Thyroid gland (tissue), 4 donors: ENCODE data around the gene NCKAP5. TPM values are rescaled to one million over a fixed set of nuclear protein-coding genes. Genes with fewer than 3 reads are reported as not detected.

Source experiments
- DNase-seq, 2 donors: peaks; one replicate each; pipeline ENCODE4 v3.0.0-alpha.2; 2019
- H3K27ac ChIP-seq, 3 donors: fragments of 200-600 bp; sonication (generic); 1 replicate in 2 of 3; 2 replicates in 1 of 3; pipeline ENCODE4 v1.5.1; 2016 to 2019; ENCODE audit warnings: mild to moderate bottlenecking in 1 of 3, moderate library complexity in 1 of 3
- H3K27me3 ChIP-seq: fragments of 200-600 bp; sonication (generic); one replicate; pipeline ENCODE4 v1.5.1; 2019
- H3K36me3 ChIP-seq, 2 donors: fragments of 200-600 bp; sonication (generic); one replicate each; pipeline ENCODE4 v1.5.1; 2016 to 2019
- H3K4me1 ChIP-seq, 2 donors: fragments of 200-600 bp; sonication (generic); one replicate each; pipeline ENCODE4 v1.5.1; 2017 to 2019
- H3K4me3 ChIP-seq, 3 donors: fragments of 200-600 bp; sonication (generic); replicated peaks in 1 of 3; 1 replicate in 2 of 3; 2 replicates in 1 of 3; pipeline ENCODE4 v1.5.1; 2016; ENCODE audit warnings: mild to moderate bottlenecking in 1 of 3
- H3K9me3 ChIP-seq: fragments of 200-600 bp; sonication (generic); one replicate; pipeline ENCODE4 v1.5.1; 2017
- POLR2A ChIP-seq, 2 donors: fragments of 450-650 bp; IDR thresholded peaks; one replicate each; pipeline ENCODE4 v1.6.1; 2017; ENCODE audit warnings: antibody characterized with exemption in 2 of 2, mild to moderate bottlenecking in 2 of 2, moderate library complexity in 1 of 2
- WGBS, 2 donors: methylation state at CpG; one replicate each; pipeline ENCODE4 v1.1.5; 2017; 5-methylcytosine and 5-hydroxymethylcytosine counted together
- intact Hi-C: fragments of 100-400 bp; cut with DNase I; formaldehyde crosslinking; loops from one replicate; pipeline ENCODE4 v1.15.1; 2023
- total RNA-seq, 4 donors: library from RNA; depleted of rRNA; stranded (reverse); fragments of >200 nt; gene quantifications; one replicate each; pipeline ENCODE4 v1.2.3, GENCODE V29; 2016
- TF ChIP-seq, protein P1 (sequence below), 6 experiments: fragments of 200-600 bp in 3 of 6; fragments of 450-650 bp in 3 of 6; sonication (generic) in 3 of 6; IDR thresholded peaks; one replicate each; pipeline ENCODE4 v1.5.1; 2016 to 2019; ENCODE audit warnings: antibody characterized with exemption in 6 of 6, mild to moderate bottlenecking in 2 of 6, inconsistent platforms in 1 of 6, moderate library complexity in 1 of 6

The NCKAP5 gene
- total RNA-seq, 4 donors from 2014 or later = 0.45 to 1.2 (median 0.76) TPM

DNA sequence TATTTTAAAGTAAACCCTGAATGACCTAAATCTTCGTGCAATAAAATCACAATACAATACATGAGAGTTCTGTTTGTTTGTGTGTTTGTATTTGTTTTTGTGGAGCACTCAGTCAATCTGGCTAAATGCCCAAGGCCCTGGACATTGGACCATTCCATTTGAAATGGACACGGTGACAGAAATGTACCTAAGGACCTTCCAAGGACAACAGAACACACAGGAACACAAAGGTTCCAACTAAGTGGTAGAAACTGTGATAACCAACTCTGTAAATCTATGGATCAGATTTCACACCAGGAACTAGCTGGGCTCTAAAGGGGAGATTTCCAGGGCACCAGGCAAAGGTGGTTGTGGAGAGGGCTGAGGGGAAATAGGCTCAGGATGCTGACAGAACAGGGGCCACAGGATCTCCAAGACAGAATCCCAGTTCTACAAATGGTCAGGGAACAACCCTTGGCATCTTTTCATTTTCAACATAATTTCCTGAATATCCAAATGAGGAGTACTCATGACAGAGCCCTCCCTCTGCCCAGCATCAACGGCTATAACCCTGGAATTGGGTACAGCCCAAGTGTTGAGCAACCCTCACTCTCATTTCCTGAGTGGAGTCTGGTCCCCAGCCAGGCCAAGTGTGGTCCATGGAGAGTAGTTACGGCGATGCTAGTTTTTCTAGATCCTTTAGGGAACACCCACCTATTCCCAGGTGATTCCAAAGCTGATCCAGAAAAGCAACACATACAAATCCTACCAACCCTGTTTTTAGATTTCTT, 78.4 kb downstream of the NCKAP5 start:
- no peak for TF ChIP-seq POLR2A (IDR thresholded peaks at IDR 0.05)
- TF ChIP-seq, protein P1, sequence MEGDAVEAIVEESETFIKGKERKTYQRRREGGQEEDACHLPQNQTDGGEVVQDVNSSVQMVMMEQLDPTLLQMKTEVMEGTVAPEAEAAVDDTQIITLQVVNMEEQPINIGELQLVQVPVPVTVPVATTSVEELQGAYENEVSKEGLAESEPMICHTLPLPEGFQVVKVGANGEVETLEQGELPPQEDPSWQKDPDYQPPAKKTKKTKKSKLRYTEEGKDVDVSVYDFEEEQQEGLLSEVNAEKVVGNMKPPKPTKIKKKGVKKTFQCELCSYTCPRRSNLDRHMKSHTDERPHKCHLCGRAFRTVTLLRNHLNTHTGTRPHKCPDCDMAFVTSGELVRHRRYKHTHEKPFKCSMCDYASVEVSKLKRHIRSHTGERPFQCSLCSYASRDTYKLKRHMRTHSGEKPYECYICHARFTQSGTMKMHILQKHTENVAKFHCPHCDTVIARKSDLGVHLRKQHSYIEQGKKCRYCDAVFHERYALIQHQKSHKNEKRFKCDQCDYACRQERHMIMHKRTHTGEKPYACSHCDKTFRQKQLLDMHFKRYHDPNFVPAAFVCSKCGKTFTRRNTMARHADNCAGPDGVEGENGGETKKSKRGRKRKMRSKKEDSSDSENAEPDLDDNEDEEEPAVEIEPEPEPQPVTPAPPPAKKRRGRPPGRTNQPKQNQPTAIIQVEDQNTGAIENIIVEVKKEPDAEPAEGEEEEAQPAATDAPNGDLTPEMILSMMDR (IDR thresholded peaks at IDR 0.05) = no peak
- Histone ChIP-seq H3K9me3 (no peaks in the 10 kb centered on the region), H3K36me3 (no peaks in the 10 kb centered on the region), H3K4me3 (no peak overlapping the region), H3K27ac (no peak overlapping the region), H3K4me1 (peaks cover 6 to 10% of the 10 kb centered on the region in 2 donors), H3K27me3 (no peaks in the 10 kb centered on the region)
- intact Hi-C loops = no loop called here
- 17 to 26% methylated on average over 5 of the region's 5 CpGs for WGBS, 2 donors
- peak; percentile 28 to 54 for DNase-seq

DNA sequence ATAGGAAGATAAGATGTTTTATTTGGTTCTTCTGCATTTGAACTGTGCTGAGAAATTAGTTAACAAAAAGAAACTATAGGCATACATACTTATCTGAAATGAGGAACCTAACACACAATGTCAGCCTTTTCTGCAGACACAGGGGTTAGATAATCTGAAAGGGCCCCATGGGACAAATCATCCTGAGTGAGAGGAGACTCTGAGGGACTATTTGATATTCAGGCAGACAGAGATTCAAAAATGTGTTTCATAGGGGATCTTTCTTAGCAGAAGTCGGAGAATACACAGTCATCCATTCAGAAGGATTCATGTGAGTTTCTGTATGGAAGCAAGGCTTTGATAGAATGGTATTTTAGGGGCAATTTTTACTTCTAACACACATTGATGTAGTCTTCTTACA, 79.1 kb downstream of the NCKAP5 start:
- no peak overlapping the region for H3K27ac ChIP-seq

DNA sequence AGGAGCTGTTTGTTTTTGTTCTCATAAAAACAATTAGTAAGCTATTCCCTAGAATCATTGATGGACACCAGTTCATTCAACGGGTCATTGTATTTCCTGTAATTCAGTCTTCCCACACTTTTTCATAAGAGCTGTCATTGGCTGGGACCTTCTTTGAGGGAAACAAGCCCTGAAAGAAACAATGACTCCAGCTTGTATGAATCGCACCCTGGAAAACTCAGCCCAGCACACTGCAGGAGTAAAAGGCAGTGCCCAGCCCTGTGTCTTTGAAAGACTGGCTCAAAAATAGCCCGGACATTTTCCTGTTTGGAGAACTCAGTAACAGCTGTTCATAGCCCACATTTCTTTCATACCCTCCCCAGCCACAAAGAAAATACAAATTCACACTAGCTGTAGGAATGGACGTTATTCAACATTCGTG, 81.5 kb downstream of the NCKAP5 start:
- Histone ChIP-seq H3K36me3 (no peaks in the 10 kb centered on the region), H3K4me3 (no peak overlapping the region), H3K27me3 (no peaks in the 10 kb centered on the region), H3K27ac (no peak overlapping the region), H3K9me3 (no peaks in the 10 kb centered on the region), H3K4me1 (peaks cover 6 to 10% of the 10 kb centered on the region in 2 donors)
- intact Hi-C loops = no loop called here
- 62 to 71% methylated on average over 5 of the region's 5 CpGs for WGBS, 2 donors
- TF ChIP-seq, protein P1 (IDR thresholded peaks at IDR 0.05) = no peak
- no peak for TF ChIP-seq POLR2A (IDR thresholded peaks at IDR 0.05)
- no peak for DNase-seq

More for the DNA sequence above, 79.1 kb downstream of the NCKAP5 start:
- Histone ChIP-seq H3K27me3 (no peaks in the 10 kb centered on the region), H3K4me3 (no peak overlapping the region), H3K4me1 (peaks cover 6 to 10% of the 10 kb centered on the region in 2 donors), H3K36me3 (no peaks in the 10 kb centered on the region), H3K9me3 (no peaks in the 10 kb centered on the region)
- WGBS, 2 donors = 90 to 96% methylated on average over 1 of the region's 1 CpG
- DNase-seq = no peak
- TF ChIP-seq POLR2A (IDR thresholded peaks at IDR 0.05) = no peak
- TF ChIP-seq, protein P1 (IDR thresholded peaks at IDR 0.05) = no peak
- intact Hi-C loops = no loop called here

DNA sequence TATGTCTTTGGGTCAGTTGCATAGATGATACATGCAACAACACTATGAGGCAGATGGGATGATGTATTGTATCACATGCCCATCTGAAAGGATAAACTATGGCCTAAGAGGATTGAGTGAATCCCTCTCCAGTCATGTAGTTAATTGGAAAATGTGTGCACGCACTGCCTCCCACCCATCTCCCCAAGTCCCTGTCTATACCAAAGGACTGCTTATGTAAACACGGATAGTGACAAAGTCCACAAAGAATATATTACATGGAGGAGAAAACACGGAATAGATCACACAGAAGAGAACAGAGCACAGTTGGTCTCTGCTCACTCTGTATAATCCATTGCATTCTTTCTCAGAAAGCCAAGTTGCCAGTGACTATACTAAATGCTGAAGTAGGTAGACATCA, 82.4 kb downstream of the NCKAP5 start:
- DNase-seq = no peak
- Histone ChIP-seq H3K27me3 (no peaks in the 10 kb centered on the region), H3K4me1 (peaks cover 6 to 7% of the 10 kb centered on the region in 2 donors), H3K27ac (no peak overlapping the region), H3K36me3 (no peaks in the 10 kb centered on the region), H3K9me3 (no peaks in the 10 kb centered on the region), H3K4me3 (no peak overlapping the region)
- WGBS, 2 donors = 71 to 89% methylated on average over 3 of the region's 3 CpGs
- TF ChIP-seq POLR2A (IDR thresholded peaks at IDR 0.05) = no peak
- TF ChIP-seq, protein P1 (IDR thresholded peaks at IDR 0.05) = no peak
- intact Hi-C loops = no loop called here

DNA sequence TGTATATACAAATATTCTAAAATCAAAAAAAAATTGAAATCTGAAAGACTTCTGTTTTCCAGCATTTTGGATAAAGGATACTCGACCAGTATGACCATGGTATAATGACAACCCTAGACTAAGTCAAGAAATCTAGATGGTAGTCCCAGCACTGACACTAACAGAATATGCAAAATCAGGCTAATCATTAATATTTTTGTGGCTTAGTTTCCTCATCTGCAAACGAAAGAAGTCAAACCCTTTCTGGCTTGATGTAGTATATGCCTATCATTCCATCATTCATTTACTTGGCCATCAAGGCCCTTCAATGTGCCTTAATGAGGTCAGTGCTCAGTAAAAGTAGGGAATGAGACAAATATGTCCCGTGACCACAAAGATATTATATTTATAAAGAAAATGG, 83.5 kb downstream of the NCKAP5 start:
- H3K36me3 ChIP-seq = no peaks in the 10 kb centered on the region
- H3K27ac ChIP-seq = no peak overlapping the region
- H3K27me3 ChIP-seq = no peaks in the 10 kb centered on the region
- H3K4me3 ChIP-seq = no peak overlapping the region
- DNase-seq = no peak
- WGBS, 2 donors = 91 to 92% methylated on average over 3 of the region's 3 CpGs
- TF ChIP-seq POLR2A (IDR thresholded peaks at IDR 0.05) = no peak
- TF ChIP-seq, protein P1 (IDR thresholded peaks at IDR 0.05) = no peak
- intact Hi-C loops = no loop called here
- no peaks in the 10 kb centered on the region for H3K9me3 ChIP-seq
- H3K4me1 ChIP-seq = no peaks in the 10 kb centered on the region
